ENCODE measurements around the gene OR4K15. TPM values are rescaled to one million over a fixed set of nuclear protein-coding genes. Genes with fewer than 3 reads are reported as not detected.

OR4K15 gene
- total RNA-seq, 1 donor from 2014 or later: not detected

GRCh38 chr14:20019257-20019865, 44.0 kb downstream of the OR4K15 start, which contains the start of gene OR4K14:
Gene OR4K14, minus strand, starts transcription at chr14:20019307. Its CDS starts 4,114 bp downstream, at chr14:20015193.
- Mint-ChIP-seq H3K9me3 (peaks cover 31% of the 10 kb centered on the region), H3K4me1 (no peaks in the 10 kb centered on the region), H3K27ac (ENCODE audit: unreplicated experiment) (no peak within 1 kb of the TSS), H3K36me3 (ENCODE audit: low read depth) (peaks cover 5% of the 10 kb centered on the region), H3K27me3 (ENCODE audit: low read depth) (no peaks in the 10 kb centered on the region), H3K4me3 (no peak within 1 kb of the TSS)
- no peak for TF ChIP-seq CTCF (conservative IDR thresholded peaks at IDR 0.05)
- DNase-seq (ENCODE audit: low read depth, low spot score): no peak

Other genes starting within 250 kb of the OR4K15 start
- not detected in 2 replicates for gene OR4Q3, start 232.0 kb upstream of the OR4K15 start, total RNA-seq
- gene OR4M1, start 202.1 kb upstream of the OR4K15 start, total RNA-seq: not detected in 2 replicates
- not detected in 2 replicates for gene OR4N2, start 171.8 kb upstream of the OR4K15 start, total RNA-seq
- not detected in 2 replicates for gene OR4K2, start 100.4 kb upstream of the OR4K15 start, total RNA-seq
- gene OR4K5, start 55.0 kb upstream of the OR4K15 start, total RNA-seq: not detected in 2 replicates
- not detected in 2 replicates for gene OR4K1, start 44.7 kb upstream of the OR4K15 start, total RNA-seq
- gene OR4Q2, start 26.6 kb downstream of the OR4K15 start, total RNA-seq: not detected in 2 replicates
- not detected in 2 replicates for gene OR4K14, start 43.7 kb downstream of the OR4K15 start, total RNA-seq
- not detected in 2 replicates for gene OR4K13, start 60.4 kb downstream of the OR4K15 start, total RNA-seq
- gene OR4L1, start 84.5 kb downstream of the OR4K15 start, total RNA-seq: not detected in 2 replicates
- not detected in 2 replicates for gene OR4K17, start 135.1 kb downstream of the OR4K15 start, total RNA-seq
- not detected in 2 replicates for gene OR4N5, start 163.2 kb downstream of the OR4K15 start, total RNA-seq
- gene OR11G2, start 215.3 kb downstream of the OR4K15 start, total RNA-seq: not detected in 2 replicates
- gene OR11H6, start 248.1 kb downstream of the OR4K15 start, total RNA-seq: not detected in 2 replicates

Measured in neural crest cell (in vitro differentiated cells).